PC-9 (cell line): ENCODE measurements around the gene DNAH2. TPM values are rescaled to one million over a fixed set of nuclear protein-coding genes. Genes with fewer than 3 reads are reported as not detected.
A peak's percentile ranks its signal among the peaks of the same experiment; 100 is the strongest.

ENCODE experiments used
- BruUV-seq: library from RNA; stranded (reverse); fragments of 400-500 nt; replicated peaks from 2 replicates; lab custom pipeline; 2021; lab: Mats Ljungman, UMichigan
- CTCF ChIA-PET: fragments of 300-600 bp; sonication (Branson Sonifier 250); formaldehyde crosslinking; loops from one replicate; lab custom pipeline; 2022; ENCODE audit warnings: antibody characterized with exemption; lab: Charles Lee
- POLR2A ChIA-PET: fragments of 300-600 bp; sonication (Branson Sonifier 250); formaldehyde crosslinking; loops from one replicate; lab custom pipeline; 2022; ENCODE audit warnings: antibody characterized with exemption; ENCODE audit not compliant: unreplicated experiment; lab: Charles Lee
- DNase-seq, 2 experiments: peaks; one replicate each; pipeline versions ENCODE4 v3.0.0 to v3.0.0-alpha.2; 2015 to 2022; ENCODE audit warnings: mixed read lengths in 1 of 2
- H2AFZ ChIP-seq: fragments of 200-600 bp; sonication (generic); 2 replicates; pipeline ENCODE4 v1.8.1; 2017; ENCODE audit warnings: antibody characterized with exemption
- H3F3A ChIP-seq: fragments of 200-600 bp; sonication (generic); 2 replicates; pipeline ENCODE4 v1.8.1; 2017; ENCODE audit warnings: antibody characterized with exemption, mild to moderate bottlenecking, low read depth; ENCODE audit not compliant: insufficient read depth
- H3K27ac ChIP-seq: fragments of 200-600 bp; sonication (generic); 2 replicates; pipeline ENCODE4 v1.6.1; 2016; ENCODE audit warnings: mixed run types
- H3K27me3 ChIP-seq: fragments of 200-600 bp; sonication (generic); 2 replicates; pipeline ENCODE4 v1.6.1; 2016; ENCODE audit warnings: low read depth, mixed run types; ENCODE audit not compliant: insufficient read depth
- H3K36me3 ChIP-seq: fragments of 200-600 bp; sonication (generic); 2 replicates; pipeline ENCODE4 v1.6.1; 2016; ENCODE audit warnings: low read depth, mixed run types
- H3K4me1 ChIP-seq: fragments of 200-600 bp; sonication (generic); replicated peaks from 2 replicates; pipeline ENCODE4 v1.6.1; 2016; ENCODE audit warnings: mixed run types; ENCODE audit not compliant: insufficient read depth
- H3K4me2 ChIP-seq: fragments of 200-600 bp; sonication (generic); 2 replicates; pipeline ENCODE4 v1.6.1; 2017; ENCODE audit warnings: mixed run types
- H3K4me3 ChIP-seq: fragments of 200-600 bp; sonication (generic); 2 replicates; pipeline ENCODE4 v1.6.1; 2016; ENCODE audit warnings: mixed run types
- H3K79me2 ChIP-seq: fragments of 200-600 bp; sonication (generic); 2 replicates; pipeline ENCODE4 v1.6.1; 2017; ENCODE audit warnings: low read depth, mixed run types
- H3K9me2 ChIP-seq: fragments of 200-600 bp; sonication (generic); 2 replicates; pipeline ENCODE4 v1.8.1; 2017; ENCODE audit warnings: mild to moderate bottlenecking; ENCODE audit not compliant: insufficient read depth
- H3K9me3 ChIP-seq: fragments of 200-600 bp; sonication (generic); 2 replicates; pipeline ENCODE4 v1.8.1; 2016; ENCODE audit warnings: low read depth; ENCODE audit not compliant: insufficient read depth
- H4K20me1 ChIP-seq: fragments of 200-600 bp; sonication (generic); 2 replicates; pipeline ENCODE4 v1.8.1; 2017; ENCODE audit not compliant: insufficient read depth
- EZH2 ChIP-seq: fragments of 200-600 bp; sonication (generic); IDR thresholded peaks from 2 replicates; pipeline ENCODE4 v1.8.0; 2017; ENCODE audit warnings: antibody characterized with exemption, low read depth
- intact Hi-C: fragments of 100-400 bp; cut with micrococcal nuclease; formaldehyde crosslinking; loops from one replicate; pipeline ENCODE4 v1.10.0; 2022; ENCODE audit not compliant: unreplicated experiment
- total RNA-seq: library from RNA; stranded (reverse); gene quantifications from 2 replicates; pipeline ENCODE4 v1.2.3, GENCODE V29; 2021
- TF ChIP-seq, protein P1 (sequence below): fragments of 200-600 bp; sonication (generic); conservative IDR thresholded peaks from 2 replicates; pipeline ENCODE4 v1.6.1; 2017; ENCODE audit warnings: mixed run types, antibody characterized with exemption, mild to moderate bottlenecking, moderate library complexity

Gene DNAH2
- total RNA-seq, 1 experiment from 2014 or later, result 10.6 TPM

- Histone ChIP-seq H3F3A (peaks cover 2% of the 10 kb centered on the region; the same call in 1 of the 2 replicates), H3K9me3 (no peaks in the 10 kb centered on the region), H2AFZ (no peak overlapping the region), H4K20me1 (no peaks in the 10 kb centered on the region), H3K27me3 (no peaks in the 10 kb centered on the region), H3K4me1 (peaks cover 7% of the 10 kb centered on the region), H3K4me3 (no peak overlapping the region), H3K27ac (no peak overlapping the region), H3K9me2 (no peaks in the 10 kb centered on the region), H3K79me2 (no peaks in the 10 kb centered on the region), H3K4me2 (no peak overlapping the region), H3K36me3 (no peaks in the 10 kb centered on the region)
- ChIA-PET CTCF (interaction anchor here (1.1 kb wide), 1 partner anchor 16 kb away, joined by 4 read pairs; no protein-coding TSS in a partner anchor), POLR2A (no interaction called here)
- no peak for DNase-seq
- intact Hi-C loops, result no loop called here
- BruUV-seq, result no TSS peak
- TF ChIP-seq, protein P1, sequence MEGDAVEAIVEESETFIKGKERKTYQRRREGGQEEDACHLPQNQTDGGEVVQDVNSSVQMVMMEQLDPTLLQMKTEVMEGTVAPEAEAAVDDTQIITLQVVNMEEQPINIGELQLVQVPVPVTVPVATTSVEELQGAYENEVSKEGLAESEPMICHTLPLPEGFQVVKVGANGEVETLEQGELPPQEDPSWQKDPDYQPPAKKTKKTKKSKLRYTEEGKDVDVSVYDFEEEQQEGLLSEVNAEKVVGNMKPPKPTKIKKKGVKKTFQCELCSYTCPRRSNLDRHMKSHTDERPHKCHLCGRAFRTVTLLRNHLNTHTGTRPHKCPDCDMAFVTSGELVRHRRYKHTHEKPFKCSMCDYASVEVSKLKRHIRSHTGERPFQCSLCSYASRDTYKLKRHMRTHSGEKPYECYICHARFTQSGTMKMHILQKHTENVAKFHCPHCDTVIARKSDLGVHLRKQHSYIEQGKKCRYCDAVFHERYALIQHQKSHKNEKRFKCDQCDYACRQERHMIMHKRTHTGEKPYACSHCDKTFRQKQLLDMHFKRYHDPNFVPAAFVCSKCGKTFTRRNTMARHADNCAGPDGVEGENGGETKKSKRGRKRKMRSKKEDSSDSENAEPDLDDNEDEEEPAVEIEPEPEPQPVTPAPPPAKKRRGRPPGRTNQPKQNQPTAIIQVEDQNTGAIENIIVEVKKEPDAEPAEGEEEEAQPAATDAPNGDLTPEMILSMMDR, result no peak
- no peak for TF ChIP-seq EZH2
These were observed 2.6 kb upstream of the DNAH2 start for GRCh38 chr17:7714721-7715594.

GRCh38 chr17:7715936-7716886 lies 1.3 kb upstream of the DNAH2 start:
- no peak for TF ChIP-seq EZH2
- TF ChIP-seq, protein P1, result no peak
- TSS peak; percentile 77 for BruUV-seq
- intact Hi-C loops, result loop anchor here (2.0 kb wide), 1 partner anchor 27 kb away; the partner anchor contains the start of gene WRAP53
- Histone ChIP-seq H3K4me3 (peak overlapping the region; percentile 67; the same call in 1 of the 2 replicates), H3K9me3 (no peaks in the 10 kb centered on the region), H3K9me2 (no peaks in the 10 kb centered on the region), H3F3A (peaks cover 2% of the 10 kb centered on the region; the same call in 1 of the 2 replicates), H4K20me1 (no peaks in the 10 kb centered on the region), H3K27ac (no peak overlapping the region), H3K27me3 (no peaks in the 10 kb centered on the region), H2AFZ (peak overlapping the region; percentile 86), H3K4me1 (peaks cover 7% of the 10 kb centered on the region), H3K36me3 (no peaks in the 10 kb centered on the region), H3K4me2 (peak overlapping the region; percentile 84), H3K79me2 (no peaks in the 10 kb centered on the region)
- ChIA-PET POLR2A (interaction anchor here (0.5 to 0.7 kb wide), 5 partner anchors 119 to 671 kb away, joined by 3 to 10 read pairs (median 3); no protein-coding TSS in a partner anchor), CTCF (interaction anchor here (0.7 to 1.2 kb wide), 5 partner anchors 84 to 379 kb away, joined by 3 to 15 read pairs (median 3); no protein-coding TSS in a partner anchor)
- DNase-seq, result no peak
